ENCODE results near the gene SLC25A10.

SLC25A10 gene

DNA sequence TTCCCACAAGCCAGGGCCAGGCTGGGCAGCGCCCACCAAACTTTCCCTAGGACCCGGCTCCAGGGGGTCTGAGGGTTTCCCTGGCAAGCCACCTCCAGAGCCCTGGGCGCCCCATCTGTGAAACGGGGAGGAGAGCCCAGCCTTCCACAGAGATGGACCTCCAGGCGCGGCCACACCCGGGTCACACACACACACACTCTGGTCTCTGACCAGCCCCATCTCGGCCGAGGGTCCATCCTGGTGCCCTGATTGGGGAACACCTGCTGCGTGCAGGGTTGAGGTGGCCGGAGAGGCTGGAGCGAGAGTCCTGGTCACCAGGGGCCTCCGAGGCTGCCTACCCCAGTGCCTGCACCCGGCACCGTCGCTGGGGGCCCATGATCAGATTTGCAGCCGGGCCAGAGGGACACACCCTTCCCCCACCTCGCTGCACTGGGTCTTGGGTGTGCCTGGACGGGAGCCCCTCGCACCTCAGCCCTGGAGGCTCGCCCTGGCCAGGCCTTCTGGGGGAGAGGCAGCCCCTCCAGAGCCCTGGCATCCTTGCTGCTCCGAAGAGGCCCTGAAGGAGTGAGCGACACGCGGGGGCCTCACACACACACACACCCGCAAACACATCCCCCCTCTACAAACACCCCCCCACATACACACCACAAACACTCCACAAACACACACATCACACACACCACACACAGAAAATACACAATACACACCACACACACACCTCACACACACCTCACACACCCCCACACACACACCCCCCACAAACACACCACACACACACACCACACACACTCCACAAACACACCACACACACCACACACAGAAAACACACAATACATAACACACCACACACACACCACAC, 29.7 kb downstream of the SLC25A10 start:
- in situ Hi-C loops (cut with MboI; ENCODE audit: low sequenced_read_pairs): no loop called here

All from HL-60/S4 treated with retinoic acid at 250 ng/mL for 4 days and 3 days (cell line).